Measurements from ENCODE around the gene GAREM1. TPM values are rescaled to one million over a fixed set of nuclear protein-coding genes. Genes with fewer than 3 reads are reported as not detected.

GAREM1 gene
- total and polyA plus RNA-seq, 2 donors from 2014 or later, result 7.0 to 47.0 TPM

DNA sequence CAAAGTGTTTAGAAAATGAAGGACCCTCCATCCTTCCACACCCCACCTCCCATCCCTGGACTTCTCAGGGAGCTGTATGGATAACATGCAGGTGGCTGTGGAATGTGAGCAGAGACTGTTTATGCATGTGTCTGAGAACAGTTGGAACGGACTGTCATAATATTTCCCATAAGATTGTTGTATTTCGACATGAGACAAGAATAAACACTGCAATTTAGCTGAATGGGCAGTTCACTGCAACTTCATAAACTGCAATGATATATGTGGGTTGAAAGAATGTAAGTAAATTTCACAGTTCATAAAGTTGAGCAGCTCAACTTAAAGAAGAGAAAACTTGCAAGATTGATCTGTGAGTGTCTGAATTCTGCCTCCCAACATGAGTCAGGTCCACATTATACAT, 206.3 kb downstream of the GAREM1 start:
- peak in 2 of 5 donors; percentile 45 to 46 for DNase-seq
- no peaks in the 10 kb centered on the region for H3K27me3 ChIP-seq (ENCODE audit: control insufficient read depth, insufficient read depth, low read length)
- no peak for FAIRE-seq
- H3K4me1 ChIP-seq (ENCODE audit: control insufficient read depth in 2 of 3, insufficient read depth in 2 of 3, low read depth in 1 of 3, low read length in 3 of 3), result no peaks in the 10 kb centered on the region
- intact Hi-C loops (cut with DNase I), result loop anchor here (10.0 kb wide), 1 partner anchor 210 kb away; the partner anchor contains the start of gene GAREM1
- H3K36me3 ChIP-seq (ENCODE audit: control insufficient read depth in 2 of 3, insufficient read depth in 3 of 3, low read length in 3 of 3), result peaks cover 0 to 19% (median 3%) of the 10 kb centered on the region in 3 donors
- TF ChIP-seq, protein P1, sequence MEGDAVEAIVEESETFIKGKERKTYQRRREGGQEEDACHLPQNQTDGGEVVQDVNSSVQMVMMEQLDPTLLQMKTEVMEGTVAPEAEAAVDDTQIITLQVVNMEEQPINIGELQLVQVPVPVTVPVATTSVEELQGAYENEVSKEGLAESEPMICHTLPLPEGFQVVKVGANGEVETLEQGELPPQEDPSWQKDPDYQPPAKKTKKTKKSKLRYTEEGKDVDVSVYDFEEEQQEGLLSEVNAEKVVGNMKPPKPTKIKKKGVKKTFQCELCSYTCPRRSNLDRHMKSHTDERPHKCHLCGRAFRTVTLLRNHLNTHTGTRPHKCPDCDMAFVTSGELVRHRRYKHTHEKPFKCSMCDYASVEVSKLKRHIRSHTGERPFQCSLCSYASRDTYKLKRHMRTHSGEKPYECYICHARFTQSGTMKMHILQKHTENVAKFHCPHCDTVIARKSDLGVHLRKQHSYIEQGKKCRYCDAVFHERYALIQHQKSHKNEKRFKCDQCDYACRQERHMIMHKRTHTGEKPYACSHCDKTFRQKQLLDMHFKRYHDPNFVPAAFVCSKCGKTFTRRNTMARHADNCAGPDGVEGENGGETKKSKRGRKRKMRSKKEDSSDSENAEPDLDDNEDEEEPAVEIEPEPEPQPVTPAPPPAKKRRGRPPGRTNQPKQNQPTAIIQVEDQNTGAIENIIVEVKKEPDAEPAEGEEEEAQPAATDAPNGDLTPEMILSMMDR (IDR thresholded peaks at IDR 0.05; ENCODE audit: borderline replicate concordance, extremely low read depth, insufficient read depth), result no peak
- no peak overlapping the region for H3K4me3 ChIP-seq (ENCODE audit: low read length in 3 of 3)
- H3K9ac ChIP-seq (ENCODE audit: low read length in 3 of 3), result no peak overlapping the region
- no peak overlapping the region for H3K27ac ChIP-seq (ENCODE audit: low read depth in 2 of 2, low read length in 2 of 2)
- H3K9me3 ChIP-seq (ENCODE audit: control insufficient read depth in 2 of 3, insufficient read depth in 1 of 3, low read length in 3 of 3), result no peaks in the 10 kb centered on the region

DNA sequence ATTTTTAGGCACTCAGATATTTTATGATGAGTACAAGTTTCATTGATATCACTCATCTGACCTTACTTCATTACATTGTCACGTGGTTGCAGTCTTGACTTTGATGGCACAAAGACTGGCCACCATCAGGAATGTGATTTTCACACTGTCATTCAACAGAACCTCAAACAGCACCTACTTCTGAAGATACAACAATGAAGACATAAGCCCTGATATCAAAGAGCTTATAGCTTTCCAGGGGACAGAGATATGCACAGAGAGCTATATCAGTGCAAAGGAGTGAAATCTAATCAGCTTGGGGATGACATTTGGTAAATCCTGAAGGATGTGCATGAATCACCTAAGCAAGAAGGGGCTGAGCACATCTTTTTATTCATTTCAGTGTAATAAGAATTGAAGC, 208.6 kb downstream of the GAREM1 start:
- no peaks in the 10 kb centered on the region for H3K36me3 ChIP-seq (ENCODE audit: control insufficient read depth in 2 of 3, insufficient read depth in 3 of 3, low read length in 3 of 3)
- H3K4me1 ChIP-seq (ENCODE audit: control insufficient read depth in 2 of 3, insufficient read depth in 2 of 3, low read depth in 1 of 3, low read length in 3 of 3), result no peaks in the 10 kb centered on the region
- H3K9me3 ChIP-seq (ENCODE audit: control insufficient read depth in 2 of 3, insufficient read depth in 1 of 3, low read length in 3 of 3), result no peaks in the 10 kb centered on the region
- no peak overlapping the region for H3K4me3 ChIP-seq (ENCODE audit: low read length in 3 of 3)
- no peaks in the 10 kb centered on the region for H3K27me3 ChIP-seq (ENCODE audit: control insufficient read depth, insufficient read depth, low read length)
- no peak for FAIRE-seq
- intact Hi-C loops (cut with DNase I), result loop anchor here (10.0 kb wide), 1 partner anchor 213 kb away; the partner anchor contains the start of gene GAREM1
- no peak overlapping the region for H3K27ac ChIP-seq (ENCODE audit: low read depth in 2 of 2, low read length in 2 of 2)
- DNase-seq, result no peak
- no peak overlapping the region for H3K9ac ChIP-seq (ENCODE audit: low read length in 3 of 3)
- TF ChIP-seq, protein P1 (IDR thresholded peaks at IDR 0.05; ENCODE audit: borderline replicate concordance, extremely low read depth, insufficient read depth), result no peak

DNA sequence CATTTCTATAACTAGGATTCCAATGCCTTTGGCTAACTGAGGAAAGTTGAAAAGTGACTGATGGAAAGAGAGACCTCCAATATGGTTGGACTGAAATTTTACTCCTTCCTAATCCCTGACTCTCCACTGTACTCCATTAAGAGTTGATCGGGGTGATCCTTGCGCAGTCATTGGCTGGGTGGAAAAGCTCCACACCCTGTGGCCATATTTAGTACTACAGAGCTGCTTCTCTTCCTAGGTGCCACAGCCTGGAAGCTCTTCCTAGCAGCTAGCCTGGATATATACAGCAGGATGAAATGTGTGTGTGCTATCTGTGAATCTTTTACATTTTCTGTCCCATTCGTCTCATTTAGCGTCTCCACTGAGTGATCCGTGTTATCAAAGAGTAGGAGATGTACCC, 209.7 kb downstream of the GAREM1 start:
- intact Hi-C loops (cut with DNase I), result loop anchor here (10.0 kb wide), 1 partner anchor 214 kb away; the partner anchor contains the start of gene GAREM1
- DNase-seq, result no peak
- no peaks in the 10 kb centered on the region for H3K36me3 ChIP-seq (ENCODE audit: control insufficient read depth in 2 of 3, insufficient read depth in 3 of 3, low read length in 3 of 3)
- H3K27me3 ChIP-seq (ENCODE audit: control insufficient read depth, insufficient read depth, low read length), result no peaks in the 10 kb centered on the region
- no peaks in the 10 kb centered on the region for H3K4me1 ChIP-seq (ENCODE audit: control insufficient read depth in 2 of 3, insufficient read depth in 2 of 3, low read depth in 1 of 3, low read length in 3 of 3)
- TF ChIP-seq, protein P1 (IDR thresholded peaks at IDR 0.05; ENCODE audit: borderline replicate concordance, extremely low read depth, insufficient read depth), result no peak
- H3K9ac ChIP-seq (ENCODE audit: low read length in 3 of 3), result no peak overlapping the region
- H3K27ac ChIP-seq (ENCODE audit: low read depth in 2 of 2, low read length in 2 of 2), result no peak overlapping the region
- H3K9me3 ChIP-seq (ENCODE audit: control insufficient read depth in 2 of 3, insufficient read depth in 1 of 3, low read length in 3 of 3), result no peaks in the 10 kb centered on the region
- no peak overlapping the region for H3K4me3 ChIP-seq (ENCODE audit: low read length in 3 of 3)
- no peak for FAIRE-seq

DNA sequence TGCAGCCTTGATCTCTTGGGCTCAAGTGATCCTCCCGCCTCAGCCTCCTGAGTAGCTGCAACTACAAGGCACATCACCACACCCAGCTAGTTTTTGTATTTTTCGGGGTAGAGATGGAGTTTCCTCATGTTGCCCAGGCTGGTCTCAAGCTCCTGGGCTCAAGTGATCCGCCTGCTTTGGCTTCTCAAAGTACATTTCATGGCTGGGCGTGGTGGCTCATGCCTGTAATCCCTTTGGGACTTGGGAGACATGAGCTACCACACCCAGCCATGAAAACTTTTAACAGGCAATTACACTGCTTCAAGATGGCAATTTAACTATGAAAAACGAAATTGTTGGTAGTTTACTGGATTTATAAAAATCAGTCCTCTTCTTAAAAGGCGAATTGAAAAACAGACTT, 211.1 kb downstream of the GAREM1 start:
- no peak overlapping the region for H3K27ac ChIP-seq (ENCODE audit: low read depth in 2 of 2, low read length in 2 of 2)
- TF ChIP-seq, protein P1 (IDR thresholded peaks at IDR 0.05; ENCODE audit: borderline replicate concordance, extremely low read depth, insufficient read depth), result no peak
- H3K4me3 ChIP-seq (ENCODE audit: low read length in 3 of 3), result no peak overlapping the region
- H3K9ac ChIP-seq (ENCODE audit: low read length in 3 of 3), result no peak overlapping the region
- no peak for DNase-seq
- FAIRE-seq, result no peak
- H3K27me3 ChIP-seq (ENCODE audit: control insufficient read depth, insufficient read depth, low read length), result no peaks in the 10 kb centered on the region
- no peaks in the 10 kb centered on the region for H3K4me1 ChIP-seq (ENCODE audit: control insufficient read depth in 2 of 3, insufficient read depth in 2 of 3, low read depth in 1 of 3, low read length in 3 of 3)
- H3K36me3 ChIP-seq (ENCODE audit: control insufficient read depth in 2 of 3, insufficient read depth in 3 of 3, low read length in 3 of 3), result no peaks in the 10 kb centered on the region
- intact Hi-C loops (cut with DNase I), result no loop called here
- no peaks in the 10 kb centered on the region for H3K9me3 ChIP-seq (ENCODE audit: control insufficient read depth in 2 of 3, insufficient read depth in 1 of 3, low read length in 3 of 3)

Data from kidney (tissue), 14 donors.